ENCODE measurements around the gene ADGRG1. TPM values are rescaled to one million over a fixed set of nuclear protein-coding genes. Genes with fewer than 3 reads are reported as not detected.

ADGRG1 gene
- total RNA-seq, 2 experiments from 2014 or later, result not detected

GRCh38 chr16:57648125-57648524, 19.7 kb downstream of the ADGRG1 start:
- Histone ChIP-seq H3K4me1 (ENCODE audit: insufficient read depth, low read length, poor library complexity, severe bottlenecking) (no peaks in the 10 kb centered on the region), H3K9me3 (ENCODE audit: low read length) (no peaks in the 10 kb centered on the region), H3K4me2 (ENCODE audit: low read length) (no peak overlapping the region), H2AFZ (ENCODE audit: low read length) (no peak overlapping the region), H3K79me2 (ENCODE audit: insufficient read depth, low read depth, low read length) (no peaks in the 10 kb centered on the region), H3K36me3 (ENCODE audit: insufficient read depth, low read length) (no peaks in the 10 kb centered on the region), H3K4me3 (ENCODE audit: low read depth, low read length, poor library complexity, severe bottlenecking) (no peak overlapping the region), H4K20me1 (ENCODE audit: insufficient read depth, low read length) (peaks cover 4% of the 10 kb centered on the region; the same call in 1 of the 2 replicates), H3K9me2 (ENCODE audit: insufficient read depth, low read length) (no peaks in the 10 kb centered on the region), H3K27ac (ENCODE audit: low read depth, low read length, poor library complexity, severe bottlenecking) (no peak overlapping the region)
- DNase-seq (ENCODE audit: low spot score), result no peak
- intact Hi-C loops (cut with micrococcal nuclease; ENCODE audit: unreplicated experiment), result loop anchor here (2.0 to 10.0 kb wide), 2 partner anchors 47 to 233 kb away; no protein-coding TSS in a partner anchor
- TF ChIP-seq CTCF (conservative IDR thresholded peaks at IDR 0.05; ENCODE audit: low read length) (no peak), EZH2phosphoT487 (IDR thresholded peaks at IDR 0.05; ENCODE audit: borderline replicate concordance, low read depth, low read length) (no peak)
- CTCF ChIA-PET (ENCODE audit: unreplicated experiment), result interaction anchor here (1.9 kb wide), 1 partner anchor 38 kb away, joined by 4 read pairs; no protein-coding TSS in a partner anchor
- no TSS peak for BruUV-seq (replicated peaks)
- POLR2A ChIA-PET, result no interaction called here

DNA sequence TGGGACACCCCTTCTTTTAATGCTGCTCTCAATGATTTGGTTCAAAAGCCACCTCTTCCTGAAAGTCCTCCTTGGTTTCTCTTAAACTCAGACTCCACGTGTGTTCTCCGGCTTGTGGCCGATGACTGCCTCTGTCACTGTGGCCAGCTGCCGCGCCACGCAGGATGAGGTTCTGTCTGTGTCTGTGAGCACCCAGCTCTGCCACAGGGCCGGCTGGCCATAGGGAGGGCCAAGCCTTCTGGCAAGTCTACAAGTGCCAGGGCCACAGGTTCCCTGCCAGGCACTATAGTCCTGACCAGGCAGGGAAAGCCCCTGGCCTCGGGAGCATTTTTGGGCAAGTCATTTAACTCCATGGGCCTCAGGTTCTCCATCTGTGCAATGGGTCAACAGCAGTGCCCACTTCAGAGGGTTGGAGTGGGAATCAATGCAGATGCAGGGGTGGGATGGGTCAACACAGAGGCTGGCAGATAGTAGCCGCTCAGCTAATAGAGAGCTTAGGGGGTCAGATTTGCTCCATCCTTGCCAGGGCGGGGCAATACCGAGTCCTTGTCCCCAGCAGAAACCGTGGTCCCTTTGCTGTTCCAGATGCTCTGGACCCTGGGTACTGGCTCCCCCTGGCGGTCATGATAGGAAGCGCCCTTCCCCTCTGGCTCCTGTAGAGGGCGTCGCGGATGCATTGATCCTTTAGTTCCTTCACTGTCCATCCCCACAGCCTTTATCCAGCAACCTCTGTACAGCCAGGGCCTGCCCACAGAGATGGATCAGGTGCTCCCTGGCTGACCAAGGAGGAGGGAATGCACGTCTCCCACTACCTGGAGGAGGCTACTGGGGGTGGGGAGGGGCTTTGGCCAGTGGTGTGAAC, 20.4 kb downstream of the ADGRG1 start:
- TF ChIP-seq EZH2phosphoT487 (IDR thresholded peaks at IDR 0.05; ENCODE audit: borderline replicate concordance, low read depth, low read length), result no peak
- TF ChIP-seq CTCF (conservative IDR thresholded peaks at IDR 0.05; ENCODE audit: low read length), result peak; percentile 100
- H3K27ac ChIP-seq (ENCODE audit: low read depth, low read length, poor library complexity, severe bottlenecking), result no peak overlapping the region
- DNase-seq (ENCODE audit: low spot score), result peak; percentile 76
- H4K20me1 ChIP-seq (ENCODE audit: insufficient read depth, low read length), result peaks cover 4% of the 10 kb centered on the region; the same call in 1 of the 2 replicates
- no peaks in the 10 kb centered on the region for H3K36me3 ChIP-seq (ENCODE audit: insufficient read depth, low read length)
- no peaks in the 10 kb centered on the region for H3K4me1 ChIP-seq (ENCODE audit: insufficient read depth, low read length, poor library complexity, severe bottlenecking)
- no peaks in the 10 kb centered on the region for H3K9me3 ChIP-seq (ENCODE audit: low read length)
- no peak overlapping the region for H2AFZ ChIP-seq (ENCODE audit: low read length)
- ChIA-PET CTCF (ENCODE audit: unreplicated experiment) (interaction anchor here (1.0 to 1.9 kb wide), 2 partner anchors 39 to 86 kb away, joined by 4 read pairs; no protein-coding TSS in a partner anchor), POLR2A (no interaction called here)
- no peak overlapping the region for H3K4me2 ChIP-seq (ENCODE audit: low read length)
- H3K9me2 ChIP-seq (ENCODE audit: insufficient read depth, low read length), result no peaks in the 10 kb centered on the region
- no peak overlapping the region for H3K4me3 ChIP-seq (ENCODE audit: low read depth, low read length, poor library complexity, severe bottlenecking)
- intact Hi-C loops (cut with micrococcal nuclease; ENCODE audit: unreplicated experiment), result loop anchor here (1.0 to 10.0 kb wide), 4 partner anchors 48 to 234 kb away; no protein-coding TSS in a partner anchor
- no TSS peak for BruUV-seq (replicated peaks)
- no peaks in the 10 kb centered on the region for H3K79me2 ChIP-seq (ENCODE audit: insufficient read depth, low read depth, low read length)

DNA sequence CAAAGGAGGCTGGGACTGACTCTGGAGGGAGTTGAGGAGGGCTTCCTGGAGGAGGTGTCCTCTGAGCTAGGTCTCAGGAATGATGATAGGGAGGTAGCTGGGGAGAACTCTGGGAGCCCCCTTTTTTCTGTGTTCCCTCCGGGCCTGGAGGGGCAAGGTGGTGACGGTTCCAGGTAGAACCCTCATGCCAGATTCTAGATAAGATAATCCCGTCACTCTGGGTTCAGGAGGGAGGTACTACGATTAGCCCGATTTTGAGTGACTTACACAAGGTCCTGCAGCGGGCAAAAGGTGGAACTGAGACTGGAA, 21.0 kb downstream of the ADGRG1 start:
- H3K36me3 ChIP-seq (ENCODE audit: insufficient read depth, low read length), result no peaks in the 10 kb centered on the region
- intact Hi-C loops (cut with micrococcal nuclease; ENCODE audit: unreplicated experiment), result loop anchor here (1.0 to 10.0 kb wide), 4 partner anchors 49 to 235 kb away; no protein-coding TSS in a partner anchor
- no peaks in the 10 kb centered on the region for H3K79me2 ChIP-seq (ENCODE audit: insufficient read depth, low read depth, low read length)
- no peaks in the 10 kb centered on the region for H3K9me2 ChIP-seq (ENCODE audit: insufficient read depth, low read length)
- ChIA-PET CTCF (ENCODE audit: unreplicated experiment) (interaction anchor here (0.8 to 1.0 kb wide), 2 partner anchors 11 to 86 kb away, joined by 3 to 4 read pairs; no protein-coding TSS in a partner anchor), POLR2A (no interaction called here)
- BruUV-seq (replicated peaks), result no TSS peak
- no peak overlapping the region for H3K4me2 ChIP-seq (ENCODE audit: low read length)
- H3K27ac ChIP-seq (ENCODE audit: low read depth, low read length, poor library complexity, severe bottlenecking), result no peak overlapping the region
- no peaks in the 10 kb centered on the region for H3K4me1 ChIP-seq (ENCODE audit: insufficient read depth, low read length, poor library complexity, severe bottlenecking)
- no peak for TF ChIP-seq CTCF (conservative IDR thresholded peaks at IDR 0.05; ENCODE audit: low read length)
- TF ChIP-seq EZH2phosphoT487 (IDR thresholded peaks at IDR 0.05; ENCODE audit: borderline replicate concordance, low read depth, low read length), result no peak
- H3K9me3 ChIP-seq (ENCODE audit: low read length), result no peaks in the 10 kb centered on the region
- H3K4me3 ChIP-seq (ENCODE audit: low read depth, low read length, poor library complexity, severe bottlenecking), result no peak overlapping the region
- H4K20me1 ChIP-seq (ENCODE audit: insufficient read depth, low read length), result peaks cover 4% of the 10 kb centered on the region; the same call in 1 of the 2 replicates
- no peak overlapping the region for H2AFZ ChIP-seq (ENCODE audit: low read length)
- no peak for DNase-seq (ENCODE audit: low spot score)

Data from OCI-LY7 (cell line).